ENCODE data around the gene OPN1SW.

OPN1SW gene

DNA sequence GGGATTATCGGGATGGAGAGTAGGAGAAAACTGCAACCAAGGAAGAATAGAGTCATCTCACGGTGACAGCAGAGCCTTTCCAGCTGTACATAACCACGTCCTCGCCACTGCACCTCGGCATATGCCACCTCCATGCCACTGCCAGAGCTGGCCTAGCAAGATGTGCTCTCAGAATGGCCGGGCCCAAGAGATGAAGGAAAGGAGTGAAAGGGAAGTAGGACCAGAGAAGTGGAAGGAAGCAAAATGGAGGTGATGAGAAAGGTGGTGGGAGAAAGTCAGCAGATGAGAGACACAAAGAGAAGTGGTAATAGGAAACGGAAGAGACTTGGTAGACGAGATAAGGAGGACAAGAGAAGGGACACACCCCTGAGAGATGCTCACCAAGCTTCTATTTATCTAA is 44.4 kb downstream of the OPN1SW start:
- DNase-seq = no peak

DNA sequence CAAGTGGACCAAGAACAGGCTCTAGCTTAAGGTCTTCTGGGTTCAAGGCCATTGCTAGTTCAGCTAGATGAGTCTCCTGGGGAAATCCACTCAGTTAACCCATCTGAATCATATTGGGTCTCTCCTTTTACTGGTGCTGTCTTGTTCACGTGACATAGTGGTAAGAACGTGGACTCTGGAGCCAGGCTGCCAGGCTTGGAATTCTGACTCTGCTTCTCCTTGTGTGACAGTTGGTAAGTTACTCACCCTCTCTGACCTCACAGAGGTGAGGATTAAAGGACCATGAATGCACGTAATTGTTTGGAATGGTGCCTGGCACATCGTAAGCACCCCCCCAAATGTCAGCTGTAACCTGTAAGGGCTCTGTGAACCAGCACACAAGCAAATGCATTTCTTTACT is 46.1 kb downstream of the OPN1SW start:
- no peak for DNase-seq

DNA sequence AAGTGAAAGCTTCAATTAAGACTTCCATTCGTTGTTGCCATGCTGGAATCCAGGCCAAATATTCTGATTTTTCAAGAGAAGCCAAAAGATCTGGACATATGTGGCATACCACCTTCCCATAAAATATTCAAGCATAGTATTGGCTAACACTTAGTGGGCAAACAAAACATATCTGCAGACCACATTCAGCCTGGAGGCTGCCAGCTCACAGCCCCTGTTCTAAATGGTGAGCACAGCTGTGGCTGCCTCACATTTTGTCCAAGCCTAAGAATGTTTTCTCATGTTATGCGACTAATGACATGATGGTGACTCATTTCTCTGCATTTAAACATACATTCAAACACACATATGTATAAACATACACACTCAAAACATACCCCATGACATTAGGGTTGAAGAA is 47.0 kb downstream of the OPN1SW start:
- no peak for DNase-seq

DNA sequence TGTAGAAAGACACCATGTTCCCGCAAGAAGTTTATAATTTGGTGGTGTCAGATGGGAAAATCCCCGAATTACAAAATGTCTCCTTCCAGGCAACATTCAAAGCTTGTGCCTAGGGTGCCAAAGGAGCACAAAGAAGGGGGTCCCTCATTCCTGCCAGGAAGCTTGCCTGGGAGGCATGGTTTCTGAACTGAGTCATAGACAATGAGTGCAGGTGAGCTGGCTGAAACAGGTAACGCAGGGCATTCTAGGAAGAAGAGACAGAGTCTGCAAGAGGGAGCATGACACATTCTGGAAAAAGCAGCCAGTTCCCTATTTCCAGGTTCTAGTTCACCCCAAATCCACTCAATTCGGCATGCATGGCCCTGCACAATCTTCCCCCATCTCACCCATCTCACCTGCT is 48.4 kb downstream of the OPN1SW start:
- DNase-seq = no peak

DNA sequence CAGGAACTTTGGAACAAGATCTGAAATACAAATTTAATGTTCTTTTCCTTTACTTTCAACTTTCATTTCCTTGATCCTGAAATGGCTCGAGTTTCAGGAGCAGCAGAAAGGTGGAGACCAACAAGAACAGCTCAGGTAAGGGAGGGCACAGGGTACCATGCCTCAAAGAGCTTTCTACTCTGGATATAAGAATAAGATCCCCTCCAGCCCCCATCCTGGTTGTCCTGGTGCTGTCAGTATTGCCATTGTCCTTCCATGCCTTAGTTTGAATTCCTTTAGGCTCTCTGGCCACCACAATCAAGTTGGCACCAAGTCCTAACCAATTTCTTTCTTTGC is 48.9 kb downstream of the OPN1SW start:
- DNase-seq = no peak

DNA sequence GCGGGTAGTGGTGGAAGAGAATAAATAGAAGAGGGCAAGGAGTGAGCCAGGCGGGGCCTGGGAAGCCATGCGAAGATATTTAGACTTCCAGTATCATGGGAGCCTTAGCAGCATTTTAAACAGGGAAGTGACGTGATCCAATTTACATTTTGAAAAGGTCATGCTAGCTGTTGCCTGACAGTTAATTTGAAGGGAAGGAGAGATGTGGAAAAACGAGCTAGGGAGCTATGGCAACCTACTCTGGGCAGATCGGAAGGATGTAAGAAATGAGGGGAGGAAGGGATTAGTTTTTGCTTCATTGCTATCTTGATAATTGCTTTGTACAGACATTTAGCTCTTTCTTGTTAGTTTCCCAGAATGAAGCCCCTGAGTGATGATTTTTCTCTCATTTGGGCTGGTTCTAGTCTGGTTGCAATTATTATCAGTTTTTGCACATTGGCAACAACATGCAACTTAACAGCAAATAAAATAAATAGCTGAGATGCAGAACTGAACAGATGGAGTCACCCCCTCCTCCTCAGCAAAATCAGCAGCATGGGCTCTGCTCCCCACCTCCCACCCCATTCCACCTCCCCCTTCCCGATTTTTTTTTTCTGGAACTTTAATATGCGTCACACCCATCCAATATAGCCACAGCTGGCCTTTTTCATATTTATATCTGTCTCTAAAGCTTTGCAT is 49.4 kb downstream of the OPN1SW start:
- DNase-seq = no peak

DNA sequence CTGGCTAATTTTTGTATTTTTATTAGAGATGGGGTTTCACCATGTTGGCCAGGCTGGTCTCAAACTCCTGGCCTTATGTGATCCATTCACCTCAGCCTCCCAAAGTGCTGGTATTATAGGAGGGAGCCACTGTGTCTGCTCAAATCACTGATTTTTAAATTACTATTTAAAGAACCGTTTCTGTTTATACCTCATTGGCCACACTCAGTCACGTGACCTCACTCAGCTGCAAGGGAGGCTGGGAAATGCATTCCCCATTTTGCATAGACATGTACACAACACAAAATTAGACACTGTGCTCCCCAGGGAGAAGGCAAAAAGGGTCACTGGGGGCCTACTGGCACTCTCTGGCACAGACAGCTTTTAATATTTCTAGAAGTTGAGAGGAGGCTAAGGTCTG is 50.1 kb downstream of the OPN1SW start:
- DNase-seq = no peak

DNA sequence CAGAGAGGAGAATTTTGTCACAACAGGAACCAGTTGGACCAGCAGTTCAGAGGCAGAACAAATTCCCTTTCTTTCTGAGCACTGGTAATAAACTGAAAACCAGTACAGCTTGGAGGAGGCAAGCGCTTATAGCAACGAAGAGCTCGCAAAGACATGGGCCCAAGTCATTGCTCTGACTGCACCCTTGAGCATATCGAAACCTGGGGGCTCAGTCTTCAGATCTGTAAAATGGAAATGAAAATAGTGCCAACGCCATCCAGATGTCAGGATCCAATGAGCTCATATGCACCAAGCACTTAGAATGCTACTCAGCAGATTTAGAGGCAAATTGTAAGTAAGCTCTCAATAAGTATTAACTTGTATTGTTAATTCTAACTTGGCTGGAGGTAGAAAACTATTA is 50.9 kb downstream of the OPN1SW start:
- no peak for DNase-seq

Data from NCI-H1105 treated with DMSO at 0.1 percent for 48 hours (cell line).